Measurements from ENCODE around the gene TBC1D20. TPM values are rescaled to one million over a fixed set of nuclear protein-coding genes. Genes with fewer than 3 reads are reported as not detected.
A peak's percentile ranks its signal among the peaks of the same experiment; 100 is the strongest.

The TBC1D20 gene
- total RNA-seq, 1 experiment from 2014 or later: 32.5 TPM

DNA sequence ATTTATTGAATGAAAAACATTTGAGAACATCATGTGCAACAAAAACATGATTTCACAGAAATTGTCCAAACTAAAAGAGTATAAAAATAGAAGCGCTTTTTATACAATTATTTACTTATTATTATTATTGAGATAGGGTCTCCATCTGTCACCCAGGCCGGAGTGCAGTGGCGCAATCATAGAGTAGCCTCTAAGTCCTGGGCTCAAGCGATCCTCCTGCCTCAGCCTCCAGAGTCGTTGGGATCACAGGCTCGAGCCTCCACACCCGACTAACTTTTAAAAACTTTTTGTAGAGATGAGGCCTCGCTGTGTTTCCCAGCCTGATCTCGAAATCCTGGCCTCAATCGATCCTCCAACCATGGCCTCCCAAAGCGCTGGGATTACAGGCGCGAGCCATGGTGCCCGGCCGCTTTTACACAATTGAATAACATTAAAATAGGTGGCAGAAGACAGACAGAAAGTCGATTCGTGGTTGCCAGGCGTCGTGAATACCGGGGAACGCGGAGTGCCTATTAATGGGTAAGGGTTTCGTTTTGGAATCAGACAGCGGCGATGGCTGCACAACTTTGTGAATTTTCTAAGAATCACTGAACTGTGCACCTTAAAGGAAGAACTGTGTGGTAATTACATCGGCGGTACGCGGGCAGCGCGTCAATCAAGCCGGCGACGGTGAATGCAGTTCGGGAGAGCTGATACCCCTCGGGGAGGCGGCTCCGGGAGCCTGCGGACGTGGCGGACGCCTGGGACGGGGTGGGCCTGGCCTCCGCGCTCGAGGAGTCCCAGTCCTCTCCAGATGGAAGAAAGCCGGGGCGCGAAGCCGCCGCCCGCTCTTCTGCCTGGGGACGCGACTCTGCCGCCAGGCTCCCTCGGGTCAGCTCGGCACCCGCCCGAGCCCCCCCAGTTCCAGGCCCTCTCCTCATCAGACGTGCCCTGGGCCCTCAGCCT is 807 bp downstream of the TBC1D20 start:
- Mint-ChIP-seq H3K36me3 (ENCODE audit: insufficient read depth, unreplicated experiment) (no peaks in the 10 kb centered on the region), H3K27me3 (ENCODE audit: insufficient read depth, unreplicated experiment) (no peaks in the 10 kb centered on the region), H3K4me1 (ENCODE audit: insufficient read depth, unreplicated experiment) (peaks cover 24% of the 10 kb centered on the region), H3K27ac (ENCODE audit: low read depth, unreplicated experiment) (peak overlapping the region; percentile 75), H3K4me3 (ENCODE audit: unreplicated experiment) (peak overlapping the region; percentile 93), H3K9me3 (ENCODE audit: unreplicated experiment) (no peaks in the 10 kb centered on the region)
- peak; percentile 42 for DNase-seq (ENCODE audit: unreplicated experiment)
- ChIA-PET CTCF (interaction anchor here (0.6 to 1.4 kb wide), 4 partner anchors 10 to 102 kb away, joined by 3 to 7 read pairs (median 4); no protein-coding TSS in a partner anchor), POLR2A (interaction anchor here (0.7 to 4.2 kb wide), 32 partner anchors 10 to 163 kb away, joined by 3 to 44 read pairs (median 4); partner anchors contain the start of genes CSNK2A1, RBCK1, SOX12 and TRIB3)
- TF ChIP-seq, protein P1, sequence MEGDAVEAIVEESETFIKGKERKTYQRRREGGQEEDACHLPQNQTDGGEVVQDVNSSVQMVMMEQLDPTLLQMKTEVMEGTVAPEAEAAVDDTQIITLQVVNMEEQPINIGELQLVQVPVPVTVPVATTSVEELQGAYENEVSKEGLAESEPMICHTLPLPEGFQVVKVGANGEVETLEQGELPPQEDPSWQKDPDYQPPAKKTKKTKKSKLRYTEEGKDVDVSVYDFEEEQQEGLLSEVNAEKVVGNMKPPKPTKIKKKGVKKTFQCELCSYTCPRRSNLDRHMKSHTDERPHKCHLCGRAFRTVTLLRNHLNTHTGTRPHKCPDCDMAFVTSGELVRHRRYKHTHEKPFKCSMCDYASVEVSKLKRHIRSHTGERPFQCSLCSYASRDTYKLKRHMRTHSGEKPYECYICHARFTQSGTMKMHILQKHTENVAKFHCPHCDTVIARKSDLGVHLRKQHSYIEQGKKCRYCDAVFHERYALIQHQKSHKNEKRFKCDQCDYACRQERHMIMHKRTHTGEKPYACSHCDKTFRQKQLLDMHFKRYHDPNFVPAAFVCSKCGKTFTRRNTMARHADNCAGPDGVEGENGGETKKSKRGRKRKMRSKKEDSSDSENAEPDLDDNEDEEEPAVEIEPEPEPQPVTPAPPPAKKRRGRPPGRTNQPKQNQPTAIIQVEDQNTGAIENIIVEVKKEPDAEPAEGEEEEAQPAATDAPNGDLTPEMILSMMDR (IDR thresholded peaks at IDR 0.05; ENCODE audit: unreplicated experiment): no peak
- intact Hi-C loops (cut with micrococcal nuclease): loop anchor here (5.0 kb wide), 1 partner anchor 276 kb away; no protein-coding TSS in a partner anchor
- TSS peak; percentile 34 for BruUV-seq (replicated peaks)

DNA sequence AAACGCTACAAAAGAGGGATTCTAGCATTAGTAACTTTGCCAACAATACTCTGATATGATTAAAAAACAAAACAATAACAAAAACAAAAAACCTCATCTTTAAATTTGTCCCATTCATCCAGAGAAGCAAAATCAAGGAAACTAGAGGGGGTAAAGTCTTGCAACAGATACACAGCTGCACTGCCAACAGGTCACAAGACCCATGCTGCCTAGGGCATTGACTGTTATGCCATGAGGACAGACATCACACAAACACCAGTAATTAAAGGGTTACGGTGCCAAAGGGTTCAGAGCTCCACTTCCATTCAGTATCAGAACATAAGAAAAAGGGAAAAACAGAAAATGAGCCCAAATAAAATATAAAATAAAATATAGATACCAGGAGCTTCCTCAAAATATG is 1.6 kb downstream of the TBC1D20 start:
- intact Hi-C loops (cut with micrococcal nuclease): loop anchor here (5.0 kb wide), 1 partner anchor 277 kb away; no protein-coding TSS in a partner anchor
- peak; percentile 48 for DNase-seq (ENCODE audit: unreplicated experiment)
- Mint-ChIP-seq H3K36me3 (ENCODE audit: insufficient read depth, unreplicated experiment) (peaks cover 4% of the 10 kb centered on the region), H3K27ac (ENCODE audit: low read depth, unreplicated experiment) (peak overlapping the region; percentile 75), H3K4me3 (ENCODE audit: unreplicated experiment) (peak overlapping the region; percentile 93), H3K27me3 (ENCODE audit: insufficient read depth, unreplicated experiment) (no peaks in the 10 kb centered on the region), H3K9me3 (ENCODE audit: unreplicated experiment) (no peaks in the 10 kb centered on the region), H3K4me1 (ENCODE audit: insufficient read depth, unreplicated experiment) (peaks cover 24% of the 10 kb centered on the region)
- ChIA-PET POLR2A (interaction anchor here (0.9 to 4.2 kb wide), 18 partner anchors 11 to 136 kb away, joined by 3 to 44 read pairs (median 5); partner anchors contain the start of genes CSNK2A1, RBCK1, SOX12 and TRIB3), CTCF (interaction anchor here (1.2 to 2.1 kb wide), 2 partner anchors 101 to 106 kb away, joined by 6 to 9 read pairs; no protein-coding TSS in a partner anchor)
- TF ChIP-seq, protein P1 (IDR thresholded peaks at IDR 0.05; ENCODE audit: unreplicated experiment): no peak
- no TSS peak for BruUV-seq (replicated peaks)

DNA sequence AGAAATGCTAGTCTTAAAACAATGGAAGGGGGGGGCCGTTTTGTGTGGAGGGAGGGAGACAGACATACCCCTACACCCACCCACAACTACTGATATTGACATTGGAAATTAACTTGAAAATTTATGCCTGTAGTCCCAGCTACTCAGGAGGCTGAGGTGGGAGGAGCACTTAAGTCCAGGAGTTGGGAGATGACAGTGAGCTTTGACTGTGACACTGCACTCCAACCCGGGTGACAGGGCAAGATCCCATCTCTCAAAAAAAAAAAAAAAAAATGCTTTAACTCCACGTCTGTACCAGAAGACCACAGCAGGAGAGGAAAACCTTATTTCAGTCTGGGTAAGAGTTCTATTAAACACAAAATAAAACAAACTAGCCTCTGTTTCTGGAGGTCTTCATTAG is 2.2 kb downstream of the TBC1D20 start:
- Mint-ChIP-seq H3K9me3 (ENCODE audit: unreplicated experiment) (no peaks in the 10 kb centered on the region), H3K4me3 (ENCODE audit: unreplicated experiment) (peak overlapping the region; percentile 93), H3K27me3 (ENCODE audit: insufficient read depth, unreplicated experiment) (no peaks in the 10 kb centered on the region), H3K36me3 (ENCODE audit: insufficient read depth, unreplicated experiment) (peaks cover 4% of the 10 kb centered on the region), H3K4me1 (ENCODE audit: insufficient read depth, unreplicated experiment) (peaks cover 24% of the 10 kb centered on the region), H3K27ac (ENCODE audit: low read depth, unreplicated experiment) (peak overlapping the region; percentile 75)
- TF ChIP-seq, protein P1 (IDR thresholded peaks at IDR 0.05; ENCODE audit: unreplicated experiment): no peak
- ChIA-PET CTCF (interaction anchor here (0.5 to 2.1 kb wide), 7 partner anchors 15 to 545 kb away, joined by 3 to 9 read pairs (median 3); no protein-coding TSS in a partner anchor), POLR2A (interaction anchor here (0.5 to 4.2 kb wide), 18 partner anchors 11 to 617 kb away, joined by 3 to 44 read pairs (median 4); partner anchors contain the start of genes CSNK2A1, RBCK1, SOX12 and TRIB3)
- intact Hi-C loops (cut with micrococcal nuclease): loop anchor here (5.0 kb wide), 1 partner anchor 277 kb away; no protein-coding TSS in a partner anchor
- DNase-seq (ENCODE audit: unreplicated experiment): no peak
- BruUV-seq (replicated peaks): no TSS peak

DNA sequence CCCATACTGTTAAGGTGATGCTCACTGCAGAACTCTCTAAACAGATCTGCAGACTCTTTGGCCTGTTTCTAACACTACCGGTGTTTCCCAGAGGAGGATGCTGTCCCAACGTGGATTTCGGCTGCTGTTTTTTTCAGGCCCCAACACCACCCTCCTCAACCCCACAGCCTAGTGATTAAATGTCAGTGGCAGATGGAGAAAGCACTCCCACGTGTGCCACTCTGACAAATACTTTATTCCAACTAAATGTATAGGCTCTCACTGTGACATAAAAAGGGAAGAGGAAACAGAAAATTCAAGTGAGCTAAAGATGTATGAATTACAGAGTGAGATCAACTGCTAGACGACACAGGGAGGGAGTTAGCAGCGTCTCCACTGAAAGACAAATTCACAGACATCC is 3.6 kb downstream of the TBC1D20 start:
- H3K27me3 Mint-ChIP-seq (ENCODE audit: insufficient read depth, unreplicated experiment): no peaks in the 10 kb centered on the region
- TF ChIP-seq, protein P1 (IDR thresholded peaks at IDR 0.05; ENCODE audit: unreplicated experiment): no peak
- intact Hi-C loops (cut with micrococcal nuclease): no loop called here
- no TSS peak for BruUV-seq (replicated peaks)
- ChIA-PET CTCF (interaction anchor here (0.5 to 2.1 kb wide), 10 partner anchors 11 to 349 kb away, joined by 3 to 9 read pairs (median 4); no protein-coding TSS in a partner anchor), POLR2A (interaction anchor here (0.6 to 2.8 kb wide), 5 partner anchors 13 to 88 kb away, joined by 3 to 9 read pairs (median 3); no protein-coding TSS in a partner anchor)
- no peak overlapping the region for H3K4me3 Mint-ChIP-seq (ENCODE audit: unreplicated experiment)
- H3K27ac Mint-ChIP-seq (ENCODE audit: low read depth, unreplicated experiment): no peak overlapping the region
- no peak for DNase-seq (ENCODE audit: unreplicated experiment)
- H3K9me3 Mint-ChIP-seq (ENCODE audit: unreplicated experiment): no peaks in the 10 kb centered on the region
- H3K4me1 Mint-ChIP-seq (ENCODE audit: insufficient read depth, unreplicated experiment): peaks cover 24% of the 10 kb centered on the region
- H3K36me3 Mint-ChIP-seq (ENCODE audit: insufficient read depth, unreplicated experiment): peaks cover 4% of the 10 kb centered on the region
